Heart left ventricle (tissue), 16 donors: ENCODE data around the gene ADIPOQ. TPM values are rescaled to one million over a fixed set of nuclear protein-coding genes. Genes with fewer than 3 reads are reported as not detected.
A peak's percentile ranks its signal among the peaks of the same experiment; 100 is the strongest.

Source experiments
- ATAC-seq, 4 donors: fragments of 200-7000 bp; cut with Tn5 transposase; one replicate each; pipeline ENCODE4 v1.9.1; 2020 to 2022; ENCODE audit warnings: moderate library complexity in 4 of 4, mild to moderate bottlenecking in 3 of 4, moderate number of reproducible peaks in 1 of 4
- DNase-seq, 5 donors: peaks; one replicate each; pipeline ENCODE4 v3.0.0-alpha.2; 2020
- H3K27ac ChIP-seq, 12 donors: fragments of 200-600 bp; sonication (generic) in 4 of 12; one replicate each; pipeline versions ENCODE4 v1.5.0 to v1.8.0; 2016 to 2022; ENCODE audit warnings: mild to moderate bottlenecking in 2 of 12
- H3K27me3 ChIP-seq, 9 donors: fragments of 200-600 bp; sonication (generic) in 2 of 9; one replicate each; pipeline versions ENCODE4 v1.5.1 to v1.8.0; 2016 to 2022; ENCODE audit warnings: mild to moderate bottlenecking in 3 of 9
- H3K36me3 ChIP-seq, 9 donors: fragments of 200-600 bp; sonication (generic) in 2 of 9; one replicate each; pipeline versions ENCODE4 v1.5.0 to v1.8.0; 2018 to 2022; ENCODE audit warnings: mild to moderate bottlenecking in 2 of 9
- H3K4me1 ChIP-seq, 12 donors: fragments of 200-600 bp; sonication (generic) in 4 of 12; one replicate each; pipeline versions ENCODE4 v1.5.0 to v1.8.0; 2016 to 2022; ENCODE audit warnings: mild to moderate bottlenecking in 3 of 12
- H3K4me3 ChIP-seq, 12 donors: fragments of 200-600 bp; sonication (generic) in 4 of 12; one replicate each; pipeline versions ENCODE4 v1.5.0 to v1.8.0; 2017 to 2022; ENCODE audit warnings: mild to moderate bottlenecking in 9 of 12, moderate library complexity in 4 of 12
- H3K9me3 ChIP-seq, 12 donors: fragments of 200-600 bp; sonication (generic) in 4 of 12; one replicate each; pipeline versions ENCODE4 v1.5.0 to v1.8.0; 2016 to 2022; ENCODE audit warnings: mild to moderate bottlenecking in 1 of 12
- POLR2A ChIP-seq, 2 donors: fragments of 450-650 bp; IDR thresholded peaks; one replicate each; pipeline ENCODE4 v1.6.1; 2017; ENCODE audit warnings: antibody characterized with exemption in 2 of 2, mild to moderate bottlenecking in 2 of 2, moderate library complexity in 2 of 2
- WGBS, 4 donors: extraction: QIAGEN DNeasy Blood & Tissue Kit in 2 of 4; methylation state at CpG; one replicate each; pipeline versions ENCODE4 v1.1.5 to v1.1.7; 2013 to 2018; 5-methylcytosine and 5-hydroxymethylcytosine counted together
- intact Hi-C, 10 donors: fragments of 100-400 bp; cut with DNase I; formaldehyde crosslinking; loops; one replicate each; pipeline versions ENCODE4 v1.11.1 to v1.14.2; 2022
- polyA plus RNA-seq, 2 donors: library from polyadenylated mRNA; stranded (reverse); fragments of 200-250 nt; gene quantifications; one replicate each; pipeline ENCODE4 v1.2.3, GENCODE V29; 2013
- total RNA-seq, 9 donors: library from RNA; depleted of rRNA in 2 of 9; stranded (reverse); fragments of >200 nt in 2 of 9; fragmentation: NEBNext Ultra II Directional in 3 of 9; extraction: Animal tissue kit (Norgen Biotek cat#: 25700) in 3 of 9; gene quantifications; one replicate each; pipeline versions ENCODE4 v1.1.0 to v1.2.4, GENCODE V29; 2016 to 2023
- TF ChIP-seq, protein P1 (sequence below), 12 donors: fragments of 200-600 bp; sonication (generic) in 4 of 12; IDR thresholded peaks; one replicate each; pipeline versions ENCODE4 v1.5.0 to v1.8.0; 2018 to 2022; ENCODE audit warnings: antibody characterized with exemption in 12 of 12, mild to moderate bottlenecking in 5 of 12
- donor health status: ischemic (EF 13 %, LVEDD 7.1; RV severe dilation, severe dysfunction).
- donor health status: healthy with polysubstance abuse.
- donor health status: DM: no; HTN: yes; CAD: no.
- donor health status: DM: no; HTN: no; CAD: no.
- donor health status: ischemic (EF 25% LVEDD 6.9; RV normal size, moderate dysfunction).
- donor health status: ischemic (EF 25% LVEDD 5.7; RV mildly dilated, moderate dysfunction).
- donor health status: healthy.
- donor health status: DM: yes; HTN: yes; CAD: no.
- donor health status: ischemic (EF 35%, LVEDD 5.7; RV mildly dilated, moderate dysfunction).
- donor health status: nonischemic (EF 11% LVEDD 7.7; RV severe dilation, severe dysfunction).
- donor health status: DM: yes; HTN: yes; CAD: no.
- donor health status: PGD.
- donor health status: ischemic (EF 29% LVEDD 5.4; RV normal size, mild dysfunction).
- donor health status: nonischemic (EF 23%, LVEDD 6.1; RV moderate dilation, normal function).

ADIPOQ gene
- total and polyA plus RNA-seq, 11 donors: 0.12 to 113 (median 1.8) TPM

DNA sequence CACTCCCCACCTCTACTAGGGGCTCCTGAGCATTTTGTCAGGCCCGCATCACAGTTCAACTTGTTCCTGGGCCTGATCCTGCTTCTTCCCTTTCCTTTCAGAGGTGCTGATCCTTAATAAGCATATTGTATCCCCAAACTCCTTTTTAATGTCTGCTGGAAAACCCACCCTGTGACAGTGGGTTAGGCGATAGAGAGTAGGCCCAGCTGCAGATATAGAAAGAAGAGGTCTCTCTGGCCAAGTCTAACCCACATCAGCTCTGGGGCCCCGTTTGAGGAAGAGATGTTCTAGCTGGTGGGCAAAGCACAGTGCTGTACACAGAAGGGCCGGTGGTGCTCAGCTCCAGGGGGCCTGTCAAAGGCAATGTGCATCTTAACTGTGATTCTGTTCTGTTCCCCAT is 53.5 kb downstream of the ADIPOQ start:
- no peaks in the 10 kb centered on the region for H3K27me3 ChIP-seq
- intact Hi-C loops: no loop called here
- 92 to 94% (median 94%) methylated on average over 4 of the region's 4 CpGs for WGBS, 4 donors
- no peak overlapping the region for H3K27ac ChIP-seq
- no peaks in the 10 kb centered on the region for H3K9me3 ChIP-seq
- no peak for ATAC-seq
- peaks cover 0 to 5% (median 0%) of the 10 kb centered on the region in 12 donors for H3K4me1 ChIP-seq
- no peak for DNase-seq
- no peaks in the 10 kb centered on the region for H3K36me3 ChIP-seq
- TF ChIP-seq, protein P1, sequence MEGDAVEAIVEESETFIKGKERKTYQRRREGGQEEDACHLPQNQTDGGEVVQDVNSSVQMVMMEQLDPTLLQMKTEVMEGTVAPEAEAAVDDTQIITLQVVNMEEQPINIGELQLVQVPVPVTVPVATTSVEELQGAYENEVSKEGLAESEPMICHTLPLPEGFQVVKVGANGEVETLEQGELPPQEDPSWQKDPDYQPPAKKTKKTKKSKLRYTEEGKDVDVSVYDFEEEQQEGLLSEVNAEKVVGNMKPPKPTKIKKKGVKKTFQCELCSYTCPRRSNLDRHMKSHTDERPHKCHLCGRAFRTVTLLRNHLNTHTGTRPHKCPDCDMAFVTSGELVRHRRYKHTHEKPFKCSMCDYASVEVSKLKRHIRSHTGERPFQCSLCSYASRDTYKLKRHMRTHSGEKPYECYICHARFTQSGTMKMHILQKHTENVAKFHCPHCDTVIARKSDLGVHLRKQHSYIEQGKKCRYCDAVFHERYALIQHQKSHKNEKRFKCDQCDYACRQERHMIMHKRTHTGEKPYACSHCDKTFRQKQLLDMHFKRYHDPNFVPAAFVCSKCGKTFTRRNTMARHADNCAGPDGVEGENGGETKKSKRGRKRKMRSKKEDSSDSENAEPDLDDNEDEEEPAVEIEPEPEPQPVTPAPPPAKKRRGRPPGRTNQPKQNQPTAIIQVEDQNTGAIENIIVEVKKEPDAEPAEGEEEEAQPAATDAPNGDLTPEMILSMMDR (IDR thresholded peaks at IDR 0.05): no peak
- TF ChIP-seq POLR2A (IDR thresholded peaks at IDR 0.05): no peak
- no peak overlapping the region for H3K4me3 ChIP-seq

GRCh38 chr3:186896875-186897274 is 54.4 kb downstream of the ADIPOQ start:
- Histone ChIP-seq H3K27ac (no peak overlapping the region), H3K9me3 (no peaks in the 10 kb centered on the region), H3K4me1 (peaks cover 0 to 8% (median 0%) of the 10 kb centered on the region in 12 donors), H3K4me3 (no peak overlapping the region), H3K27me3 (no peaks in the 10 kb centered on the region), H3K36me3 (no peaks in the 10 kb centered on the region)
- TF ChIP-seq, protein P1 (IDR thresholded peaks at IDR 0.05): no peak
- no peak for TF ChIP-seq POLR2A (IDR thresholded peaks at IDR 0.05)
- no peak for DNase-seq
- no peak for ATAC-seq
- intact Hi-C loops: no loop called here
- WGBS, 4 donors: 62 to 73% (median 71%) methylated on average over 4 of the region's 4 CpGs

DNA sequence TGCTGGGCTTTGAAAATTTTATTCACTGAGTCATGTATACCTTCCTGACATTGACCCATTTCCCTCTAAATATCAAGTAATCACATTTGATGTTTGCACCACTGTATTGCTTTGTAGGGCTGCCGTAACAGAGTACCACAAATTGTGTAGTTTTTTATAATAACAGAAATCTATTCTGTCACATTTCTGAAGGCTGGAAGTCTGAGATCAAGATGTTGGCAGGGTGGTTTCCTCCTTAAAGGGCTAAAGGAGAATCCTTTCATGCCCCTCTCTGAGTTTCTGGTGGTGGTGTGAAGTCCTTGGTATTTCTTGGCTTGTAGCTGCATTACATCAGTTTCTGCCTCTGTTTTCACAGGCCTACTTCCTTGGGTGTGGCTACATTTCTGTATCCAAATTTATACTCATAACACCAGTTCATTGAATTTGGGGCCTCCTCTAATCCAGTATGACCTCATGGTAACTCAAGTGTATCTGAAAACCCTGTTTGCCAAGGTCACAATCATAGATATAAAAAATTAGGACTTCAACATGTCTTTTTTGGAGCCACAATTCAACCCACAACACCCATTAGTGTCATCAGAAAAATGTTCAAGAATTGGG is 58.7 kb downstream of the ADIPOQ start:
- ATAC-seq: peak in 3 of 4 donors; percentile 67 to 77 (median 75)

DNA sequence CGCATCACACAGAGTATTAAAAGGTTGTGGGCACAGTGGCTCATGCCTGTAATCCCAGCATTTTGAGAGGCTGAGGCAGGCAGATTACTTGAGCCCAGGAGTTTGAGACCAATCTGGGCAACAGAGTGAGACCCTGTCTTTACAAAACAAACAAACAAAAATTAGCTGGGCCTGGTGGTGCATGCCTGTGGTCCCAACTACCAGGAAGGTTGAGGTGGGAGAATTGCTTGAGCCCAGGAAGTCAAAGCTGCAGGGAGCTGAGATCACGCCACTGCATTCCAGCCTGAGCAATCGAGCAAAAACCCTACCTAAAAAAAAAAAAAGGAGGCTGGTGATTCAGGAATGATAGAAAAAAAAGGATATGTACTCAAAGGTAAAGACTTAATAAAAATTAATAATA is 59.6 kb downstream of the ADIPOQ start:
- WGBS, 4 donors: 74 to 84% (median 80%) methylated on average over 3 of the region's 3 CpGs

More for the DNA sequence above, 58.7 kb downstream of the ADIPOQ start:
- no peak overlapping the region for H3K4me3 ChIP-seq
- peaks cover 0 to 8% (median 0%) of the 10 kb centered on the region in 12 donors for H3K4me1 ChIP-seq
- TF ChIP-seq, protein P1 (IDR thresholded peaks at IDR 0.05): no peak
- TF ChIP-seq POLR2A (IDR thresholded peaks at IDR 0.05): no peak
- no peaks in the 10 kb centered on the region for H3K36me3 ChIP-seq
- intact Hi-C loops: no loop called here
- H3K27ac ChIP-seq: peak overlapping the region in 2 of 12 donors; percentile 7 to 24
- H3K27me3 ChIP-seq: no peaks in the 10 kb centered on the region
- DNase-seq: no peak
- 51 to 77% (median 71%) methylated on average over 1 of the region's 1 CpG for WGBS, 4 donors
- H3K9me3 ChIP-seq: peaks cover 0 to 8% (median 0%) of the 10 kb centered on the region in 12 donors

More for the DNA sequence above, 59.6 kb downstream of the ADIPOQ start:
- Histone ChIP-seq H3K27me3 (no peaks in the 10 kb centered on the region), H3K36me3 (no peaks in the 10 kb centered on the region), H3K9me3 (peaks cover 0 to 8% (median 0%) of the 10 kb centered on the region in 12 donors), H3K4me3 (no peak overlapping the region), H3K4me1 (peaks cover 0 to 8% (median 0%) of the 10 kb centered on the region in 12 donors), H3K27ac (no peak overlapping the region)
- DNase-seq: no peak
- TF ChIP-seq, protein P1 (IDR thresholded peaks at IDR 0.05): no peak
- no peak for TF ChIP-seq POLR2A (IDR thresholded peaks at IDR 0.05)
- intact Hi-C loops: no loop called here
- no peak for ATAC-seq
